HG03520 (cell line): ENCODE results near the gene GOLGA2.
A peak's percentile ranks its signal among the peaks of the same experiment; 100 is the strongest.

Source experiments
- ATAC-seq: cut with Tn5 transposase; IDR thresholded peaks from one replicate; pipeline ENCODE4 v1.9.1; 2021; ENCODE audit warnings: mild to moderate bottlenecking, moderate library complexity; ENCODE audit not compliant: unreplicated experiment

The GOLGA2 gene

DNA sequence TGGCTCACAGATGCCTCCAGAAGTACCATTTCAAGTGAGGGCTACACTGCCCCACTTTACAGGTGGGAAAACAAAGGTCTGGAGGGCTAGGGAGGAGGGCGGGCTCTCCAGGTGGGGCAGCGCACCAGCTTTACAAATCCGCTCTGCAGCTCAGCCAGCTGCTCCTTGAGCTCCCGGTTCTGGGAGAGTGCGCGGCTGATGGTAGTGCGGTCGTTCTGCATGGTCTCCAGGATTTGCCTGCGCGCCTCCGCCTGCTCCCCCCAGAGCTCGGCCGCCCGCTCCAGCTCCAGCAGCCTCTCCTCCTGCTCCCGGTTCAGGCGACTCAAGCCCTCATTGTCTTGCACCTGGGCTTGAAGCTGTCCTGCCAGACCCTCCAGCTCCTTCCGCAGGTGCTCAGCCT lies 15.5 kb downstream of the GOLGA2 start:
- ATAC-seq = no peak

DNA sequence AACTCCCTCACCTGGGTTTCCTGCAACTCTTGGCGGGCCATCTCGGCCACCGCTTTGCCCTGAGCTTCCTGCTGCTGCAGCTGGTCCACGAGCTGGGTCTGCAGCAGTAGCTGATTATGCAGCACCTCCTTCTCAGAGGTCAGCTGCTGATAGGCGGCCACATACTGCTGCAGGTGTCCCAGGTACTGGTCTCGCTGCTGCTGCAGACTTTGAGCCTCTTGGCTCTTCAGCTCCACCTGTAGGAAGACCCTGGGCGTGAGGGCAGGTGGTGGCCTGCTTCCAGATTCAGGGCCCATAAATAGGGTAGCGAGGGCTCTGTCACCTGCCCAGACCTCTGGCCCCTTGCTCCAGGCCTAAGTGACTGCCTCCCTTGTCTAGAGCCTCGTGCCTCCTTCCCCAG lies 16.7 kb downstream of the GOLGA2 start:
- ATAC-seq = no peak

DNA sequence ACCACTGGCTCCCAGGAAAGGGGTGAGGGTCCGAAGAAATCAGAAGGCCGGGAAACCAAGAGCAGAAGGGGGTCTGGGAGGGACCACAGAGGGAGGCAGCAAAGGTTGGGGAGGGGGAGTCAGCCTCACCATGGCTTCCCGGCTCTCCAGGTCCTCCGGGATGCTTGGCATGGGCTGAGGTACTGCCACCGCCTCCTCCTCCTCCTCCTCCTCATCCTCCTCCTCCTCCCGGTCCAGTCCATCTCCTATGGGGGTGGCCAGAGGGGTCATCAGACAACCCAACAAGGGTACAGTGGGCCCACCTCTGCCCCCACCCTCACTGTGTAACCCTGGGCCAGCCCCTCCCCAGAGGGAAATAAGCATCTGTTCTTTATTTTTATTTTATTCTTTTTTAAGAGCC lies 17.5 kb downstream of the GOLGA2 start:
- no peak for ATAC-seq

DNA sequence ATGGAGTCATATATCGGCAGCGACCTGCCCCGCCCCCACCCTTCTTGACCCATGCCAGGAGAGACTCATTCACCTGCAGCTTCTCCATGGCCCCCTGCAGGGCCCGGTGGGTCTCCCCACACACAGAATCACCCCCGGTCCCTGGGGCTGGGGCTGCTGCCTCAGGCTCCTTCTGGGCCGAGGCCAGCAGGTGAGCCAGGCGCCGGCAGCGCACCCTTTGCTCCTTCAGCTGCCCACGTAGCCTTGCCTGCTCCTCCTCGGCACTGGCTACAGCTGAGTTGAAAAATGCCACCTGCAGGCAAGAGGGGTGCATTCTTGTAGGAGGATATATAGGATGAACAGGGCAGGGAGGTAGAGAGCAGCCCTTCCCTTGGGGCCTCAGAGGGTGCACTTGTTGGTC lies 17.9 kb downstream of the GOLGA2 start:
- no peak for ATAC-seq

- ATAC-seq = no peak
Measured at GRCh38 chr9:128257086-128257825, 18.6 kb downstream of the GOLGA2 start.

GRCh38 chr9:128254855-128255759 lies 20.7 kb downstream of the GOLGA2 start:
- ATAC-seq = no peak

DNA sequence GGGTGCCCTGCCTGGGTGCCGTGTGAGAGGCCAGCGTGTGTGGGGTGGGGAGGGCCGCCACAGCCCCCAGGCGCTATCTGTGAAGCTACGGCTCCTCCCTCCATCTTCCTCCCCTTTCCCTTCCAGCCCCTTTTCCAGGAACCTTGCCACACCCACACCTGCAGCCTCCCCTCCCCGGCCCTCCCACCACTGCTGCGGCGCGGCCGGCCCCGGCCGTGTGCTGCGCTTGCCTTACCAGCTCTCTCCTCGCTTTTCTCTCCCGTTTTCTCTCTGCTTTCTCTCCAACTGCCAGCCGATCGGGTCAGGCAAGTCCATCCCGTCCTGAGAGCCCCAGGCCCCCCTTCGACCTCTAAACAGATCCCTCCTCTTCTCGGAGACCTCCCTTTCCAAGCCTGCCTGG lies 21.4 kb downstream of the GOLGA2 start:
- ATAC-seq = no peak

GRCh38 chr9:128253991-128254346 lies 21.8 kb downstream of the GOLGA2 start:
- no peak for ATAC-seq

GRCh38 chr9:128253140-128253990 lies 22.4 kb downstream of the GOLGA2 start:
- ATAC-seq = no peak

- ATAC-seq = no peak
Measured at GRCh38 chr9:128252317-128253139, 23.3 kb downstream of the GOLGA2 start.

DNA sequence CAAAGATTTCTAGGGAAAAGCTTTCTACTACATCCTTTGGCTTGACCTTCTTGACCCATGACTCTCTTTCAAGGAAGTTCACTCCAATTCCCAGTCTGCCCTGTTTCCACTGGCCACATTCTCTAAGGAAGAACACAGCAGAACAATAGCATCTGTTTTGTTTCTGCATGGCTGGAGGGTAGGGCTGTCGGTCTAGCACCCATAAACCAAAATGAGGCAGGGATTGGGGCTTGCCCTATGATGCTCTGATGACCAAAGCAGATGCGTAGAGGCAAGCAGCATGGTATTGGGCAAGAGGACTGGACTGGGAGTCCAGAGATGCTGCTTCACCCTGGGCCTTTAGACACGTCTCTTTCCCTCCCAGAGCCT lies 24.1 kb downstream of the GOLGA2 start:
- no peak for ATAC-seq

DNA sequence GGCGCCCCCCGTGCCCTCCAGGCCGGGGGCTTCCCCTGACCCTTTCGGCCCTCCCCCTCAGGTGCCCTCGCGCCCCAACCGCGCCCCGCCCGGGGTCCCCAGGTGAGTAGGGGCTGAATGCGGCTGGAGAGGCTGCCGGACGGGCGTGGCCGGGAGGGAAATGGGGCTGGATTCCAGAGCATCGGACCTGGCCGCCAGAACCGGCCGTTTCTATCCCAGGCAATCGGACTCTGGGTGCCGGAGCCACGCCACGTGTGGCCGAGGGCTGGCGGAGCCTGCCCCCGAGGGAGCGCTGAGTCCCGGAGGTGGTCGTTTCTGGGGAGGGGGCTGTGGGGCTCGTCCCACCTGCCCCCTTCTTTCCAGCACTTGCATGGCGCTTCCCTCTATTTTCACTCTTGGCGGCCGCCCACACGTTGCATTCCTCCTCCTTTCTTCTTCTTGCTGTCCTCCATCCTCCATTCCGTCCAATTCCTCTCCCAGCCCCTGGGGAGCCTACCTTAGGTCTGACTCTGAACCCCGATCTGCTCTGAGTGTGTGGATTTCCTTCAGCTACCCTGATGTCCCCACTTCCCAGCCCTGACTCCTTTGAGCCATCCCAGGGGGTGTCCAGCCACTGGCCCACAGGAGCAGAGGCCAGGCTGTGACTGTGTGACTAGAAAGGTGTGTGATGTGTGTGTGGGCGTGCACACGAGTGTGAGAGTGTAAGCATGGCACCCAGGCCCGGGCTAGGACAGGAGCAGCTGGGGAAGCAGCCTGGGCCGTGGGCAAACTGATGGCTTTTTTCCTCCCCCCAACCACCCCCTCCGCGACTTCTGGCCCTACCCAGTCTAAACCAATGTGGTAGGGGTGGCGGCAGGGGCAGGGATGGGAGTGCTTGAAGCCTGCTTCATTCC lies 24.7 kb downstream of the GOLGA2 start:
- ATAC-seq = no peak

GRCh38 chr9:128249908-128250838 lies 25.6 kb downstream of the GOLGA2 start:
- peak; percentile 77 for ATAC-seq

GRCh38 chr9:128249558-128249907 lies 26.3 kb downstream of the GOLGA2 start:
- no peak for ATAC-seq

GRCh38 chr9:128247226-128247803 lies 28.5 kb downstream of the GOLGA2 start:
- no peak for ATAC-seq

DNA sequence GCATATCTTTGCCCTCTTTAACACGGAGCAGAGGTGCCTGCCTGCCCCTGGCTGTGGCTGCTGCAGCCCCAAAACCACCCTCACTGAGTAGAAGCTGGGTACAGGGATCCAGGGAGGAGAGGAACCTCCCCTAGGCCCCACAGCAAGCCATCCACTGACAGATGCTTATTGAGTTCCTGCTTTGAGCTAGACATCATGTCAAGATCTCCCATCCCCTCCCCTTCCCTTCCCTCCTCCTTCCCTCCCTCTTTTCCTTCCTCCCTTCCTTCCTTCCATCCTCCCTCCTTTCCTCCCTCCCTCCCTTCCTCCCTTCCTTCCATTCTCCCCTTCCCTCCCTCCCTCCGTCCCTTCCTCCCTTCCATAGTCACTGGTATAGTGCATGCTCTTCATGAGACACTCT lies 29.3 kb downstream of the GOLGA2 start:
- no peak for ATAC-seq

DNA sequence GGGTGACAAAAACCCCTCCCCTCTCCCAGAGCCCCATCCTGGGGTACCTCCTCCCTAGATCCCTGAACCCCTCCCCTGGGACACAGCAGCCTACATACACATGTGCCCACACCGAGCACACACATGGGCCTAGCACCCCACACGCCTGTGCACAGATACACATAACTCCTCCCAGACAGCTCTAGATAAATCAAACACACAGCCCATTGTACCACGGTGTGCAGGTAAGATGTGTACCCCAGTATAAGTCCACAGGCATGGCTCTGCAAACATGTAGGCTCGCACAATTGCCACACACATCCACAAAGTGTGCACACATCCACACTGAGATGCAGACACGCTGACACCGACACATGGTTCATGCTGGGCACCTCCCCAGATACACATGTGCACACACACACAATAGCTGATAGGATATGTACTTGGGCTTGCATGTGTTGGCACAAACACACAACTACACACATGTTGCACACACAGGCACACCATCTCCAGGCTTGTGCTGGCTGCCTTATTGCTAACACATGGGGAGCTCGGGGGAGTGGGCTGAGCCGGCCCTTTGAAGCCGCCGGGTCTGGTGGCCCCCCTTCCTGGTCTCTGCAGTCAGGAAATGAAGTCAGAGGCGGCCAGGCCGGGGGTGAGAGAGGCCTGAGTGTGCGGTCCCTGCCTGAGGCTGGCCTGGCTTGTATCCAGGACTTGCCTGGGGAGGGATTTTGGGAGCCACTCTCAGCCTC lies 30.2 kb downstream of the GOLGA2 start:
- no peak for ATAC-seq

GRCh38 chr9:128244837-128245231 lies 31.0 kb downstream of the GOLGA2 start:
- ATAC-seq = no peak
